Right atrium auricular region (tissue), 2 donors: ENCODE data around the gene GNAO1. TPM values are rescaled to one million over a fixed set of nuclear protein-coding genes. Genes with fewer than 3 reads are reported as not detected.

ENCODE experiments used
- DNase-seq: peaks from one replicate; pipeline ENCODE4 v3.0.0-alpha.2; 2019; ENCODE audit warnings: low spot score
- H3K27ac ChIP-seq, 2 donors: fragments of 200-600 bp; sonication (generic); 1 replicate in 1 of 2; 2 replicates in 1 of 2; pipeline ENCODE4 v1.5.1; 2016 to 2019
- H3K27me3 ChIP-seq, 2 donors: fragments of 200-600 bp; sonication (generic); one replicate each; pipeline versions ENCODE4 v1.5.1 to v1.6.0; 2017 to 2019
- H3K36me3 ChIP-seq: fragments of 200-600 bp; sonication (generic); one replicate; pipeline ENCODE4 v1.5.1; 2016
- H3K4me1 ChIP-seq, 2 donors: fragments of 200-600 bp; sonication (generic); one replicate each; pipeline versions ENCODE4 v1.5.1 to v1.6.0; 2017 to 2019
- H3K4me3 ChIP-seq, 2 donors: fragments of 200-600 bp; sonication (generic); 1 replicate in 1 of 2; 2 replicates in 1 of 2; pipeline ENCODE4 v1.5.1; 2017 to 2019; ENCODE audit warnings: mild to moderate bottlenecking in 1 of 2, moderate library complexity in 1 of 2
- H3K9me3 ChIP-seq, 2 donors: fragments of 200-600 bp; sonication (generic); one replicate each; pipeline ENCODE4 v1.5.1; 2019
- CTCF ChIP-seq, 2 donors: fragments of 200-600 bp; sonication (generic); IDR thresholded peaks; one replicate each; pipeline ENCODE4 v1.5.1; 2019; ENCODE audit warnings: antibody characterized with exemption in 2 of 2
- total RNA-seq, 2 donors: library from RNA; depleted of rRNA; stranded (reverse); fragments of >200 nt; gene quantifications; one replicate each; pipeline ENCODE4 v1.1.0, GENCODE V29; 2016

GNAO1 gene
- total RNA-seq, 2 donors from 2014 or later: 43.1 to 54.8 TPM

DNA sequence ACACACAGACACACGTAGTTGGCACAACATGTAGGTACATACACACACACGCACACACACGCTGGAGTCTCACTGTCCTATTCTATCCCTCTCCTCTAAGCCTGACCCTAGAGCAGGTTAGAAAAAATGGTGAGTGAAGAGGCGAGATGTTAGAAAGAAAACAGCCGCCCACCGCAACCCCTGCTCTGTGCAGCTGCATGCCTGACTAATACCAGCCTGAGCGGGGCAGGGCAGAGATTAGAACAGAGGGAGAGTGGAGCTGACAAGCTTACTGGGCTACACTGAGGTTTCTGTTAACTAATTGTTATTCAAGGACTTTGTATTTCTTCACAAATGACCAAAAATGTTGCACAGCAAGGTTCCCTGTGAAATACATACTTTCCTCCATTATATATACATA, 174.3 kb downstream of the GNAO1 start:
- Histone ChIP-seq H3K27me3 (no peaks in the 10 kb centered on the region), H3K36me3 (peaks cover 69% of the 10 kb centered on the region), H3K9me3 (no peaks in the 10 kb centered on the region), H3K4me1 (peaks cover 0 to 5% of the 10 kb centered on the region in 2 donors), H3K27ac (no peak overlapping the region), H3K4me3 (no peak overlapping the region)
- TF ChIP-seq CTCF (IDR thresholded peaks at IDR 0.05): no peak
- no peak for DNase-seq

GRCh38 chr16:56366945-56367344, 175.7 kb downstream of the GNAO1 start:
- H3K27me3 ChIP-seq: no peaks in the 10 kb centered on the region
- H3K9me3 ChIP-seq: no peaks in the 10 kb centered on the region
- peaks cover 0 to 18% of the 10 kb centered on the region in 2 donors for H3K4me1 ChIP-seq
- no peak overlapping the region for H3K27ac ChIP-seq
- no peak for DNase-seq
- no peak overlapping the region for H3K4me3 ChIP-seq
- no peak for TF ChIP-seq CTCF (IDR thresholded peaks at IDR 0.05)
- H3K36me3 ChIP-seq: peaks cover 62% of the 10 kb centered on the region

DNA sequence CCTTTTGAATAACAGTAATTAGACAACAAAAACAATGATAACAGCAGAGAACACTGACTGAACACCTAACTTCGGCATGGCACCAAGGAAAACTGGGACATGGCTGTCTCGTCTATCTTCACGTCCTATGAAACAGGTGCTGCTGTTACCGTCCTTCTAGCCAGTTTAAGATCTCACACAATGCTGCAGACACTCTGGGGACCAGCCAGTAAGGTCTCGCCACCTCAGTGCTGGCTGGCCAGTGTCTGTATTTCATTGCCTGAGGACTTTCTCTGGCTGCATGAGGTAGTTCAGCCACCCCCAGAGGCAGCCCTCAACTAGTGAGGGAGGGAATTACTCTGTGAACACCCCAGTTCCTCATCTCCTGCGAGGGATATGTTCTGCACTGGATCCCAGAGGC, 176.5 kb downstream of the GNAO1 start:
- Histone ChIP-seq H3K9me3 (no peaks in the 10 kb centered on the region), H3K36me3 (peaks cover 54% of the 10 kb centered on the region), H3K27ac (no peak overlapping the region), H3K27me3 (no peaks in the 10 kb centered on the region), H3K4me3 (no peak overlapping the region), H3K4me1 (peaks cover 0 to 18% of the 10 kb centered on the region in 2 donors)
- DNase-seq: no peak
- no peak for TF ChIP-seq CTCF (IDR thresholded peaks at IDR 0.05)

DNA sequence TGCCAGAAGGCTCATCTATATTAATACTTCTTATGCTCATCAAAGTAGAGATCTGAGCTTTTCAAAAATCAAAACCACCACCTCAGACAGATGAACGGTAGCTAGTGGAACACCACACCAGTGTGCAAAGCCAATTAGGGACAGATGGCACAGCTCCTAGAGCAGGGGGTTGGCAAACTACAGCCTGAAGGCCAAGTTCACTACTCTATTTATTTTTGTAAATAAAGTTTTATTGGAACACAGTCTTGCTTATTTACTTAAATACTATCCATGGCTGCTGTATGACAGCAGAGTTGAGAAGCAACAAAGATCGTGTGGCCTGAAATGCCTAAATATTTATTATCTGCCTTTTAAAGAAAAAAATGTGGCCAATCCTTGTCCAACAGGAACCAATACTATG, 177.3 kb downstream of the GNAO1 start:
- Histone ChIP-seq H3K36me3 (peaks cover 50% of the 10 kb centered on the region), H3K9me3 (no peaks in the 10 kb centered on the region), H3K4me1 (peaks cover 0 to 18% of the 10 kb centered on the region in 2 donors), H3K27me3 (no peaks in the 10 kb centered on the region), H3K4me3 (no peak overlapping the region), H3K27ac (no peak overlapping the region)
- DNase-seq: no peak
- no peak for TF ChIP-seq CTCF (IDR thresholded peaks at IDR 0.05)

DNA sequence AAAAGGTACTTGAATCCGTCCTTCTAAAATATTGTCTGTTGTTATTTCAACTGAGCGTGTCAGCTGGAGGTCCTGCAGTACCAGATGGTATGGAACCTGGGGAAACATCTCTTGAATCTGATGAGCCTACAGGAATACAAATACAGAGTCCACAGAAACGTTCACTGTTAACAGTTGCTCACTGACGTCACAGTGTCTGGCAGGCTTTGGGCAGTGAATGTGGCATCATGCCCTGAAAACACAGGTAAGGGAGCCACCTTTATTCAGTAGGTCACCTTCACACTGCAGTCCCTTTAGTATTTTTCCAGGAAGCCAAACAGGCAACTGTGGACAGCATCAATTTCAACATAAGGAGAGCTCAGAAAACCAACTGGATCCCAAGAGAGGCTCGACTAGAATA, 177.9 kb downstream of the GNAO1 start:
- no peak overlapping the region for H3K4me3 ChIP-seq
- H3K27ac ChIP-seq: no peak overlapping the region
- peaks cover 0 to 18% of the 10 kb centered on the region in 2 donors for H3K4me1 ChIP-seq
- TF ChIP-seq CTCF (IDR thresholded peaks at IDR 0.05): no peak
- H3K27me3 ChIP-seq: no peaks in the 10 kb centered on the region
- no peaks in the 10 kb centered on the region for H3K9me3 ChIP-seq
- peaks cover 48% of the 10 kb centered on the region for H3K36me3 ChIP-seq
- DNase-seq: no peak

GRCh38 chr16:56370185-56370874, 179.0 kb downstream of the GNAO1 start:
- Histone ChIP-seq H3K27me3 (no peaks in the 10 kb centered on the region), H3K9me3 (no peaks in the 10 kb centered on the region), H3K36me3 (peaks cover 41% of the 10 kb centered on the region), H3K27ac (no peak overlapping the region), H3K4me1 (peaks cover 0 to 18% of the 10 kb centered on the region in 2 donors), H3K4me3 (no peak overlapping the region)
- no peak for DNase-seq
- TF ChIP-seq CTCF (IDR thresholded peaks at IDR 0.05): no peak
